ENCODE data around the gene ACTN2.
A peak's percentile ranks its signal among the peaks of the same experiment; 100 is the strongest.

The ACTN2 gene

GRCh38 chr1:236795035-236795756, 108.9 kb downstream of the ACTN2 start, which contains the start of gene MTR:
Gene MTR, plus strand, starts transcription at chr1:236795292. Its CDS starts 412 bp downstream, at chr1:236795704.
- TF ChIP-seq CTCF (IDR thresholded peaks at IDR 0.05; ENCODE audit: low read depth, low read length): no peak
- DNase-seq (ENCODE audit: low read depth in 2 of 2): peak; percentile 98 to 99
- peak within 1 kb of the TSS; percentile 91 to 92 for H3K4me3 ChIP-seq (replicated peaks in 1 of 2; ENCODE audit: low read depth in 2 of 2, low read length in 2 of 2)

- peak; percentile 63 to 67 for DNase-seq (ENCODE audit: low read depth in 2 of 2)
- TF ChIP-seq CTCF (IDR thresholded peaks at IDR 0.05; ENCODE audit: low read depth, low read length): no peak
- peak overlapping the region; percentile 91 to 92 for H3K4me3 ChIP-seq (replicated peaks in 1 of 2; ENCODE audit: low read depth in 2 of 2, low read length in 2 of 2)
These were observed 109.7 kb downstream of the ACTN2 start for GRCh38 chr1:236795757-236796667.

GRCh38 chr1:236799001-236799400, 112.7 kb downstream of the ACTN2 start:
- TF ChIP-seq CTCF (IDR thresholded peaks at IDR 0.05; ENCODE audit: low read depth, low read length): no peak

GRCh38 chr1:236800002-236800620, 113.8 kb downstream of the ACTN2 start:
- no peak for TF ChIP-seq CTCF (IDR thresholded peaks at IDR 0.05; ENCODE audit: low read depth, low read length)
- DNase-seq (ENCODE audit: low read depth in 2 of 2): peak; percentile 2 to 24
- no peak overlapping the region for H3K4me3 ChIP-seq (replicated peaks in 1 of 2; ENCODE audit: low read depth in 2 of 2, low read length in 2 of 2)

More at GRCh38 chr1:236799001-236799400, 112.7 kb downstream of the ACTN2 start:
- H3K4me3 ChIP-seq (replicated peaks in 1 of 2; ENCODE audit: low read depth in 2 of 2, low read length in 2 of 2): no peak overlapping the region
- no peak for DNase-seq (ENCODE audit: low read depth in 2 of 2)

- no peak for TF ChIP-seq CTCF (IDR thresholded peaks at IDR 0.05; ENCODE audit: low read depth, low read length)
- DNase-seq (ENCODE audit: low read depth in 2 of 2): no peak
These were observed 114.3 kb downstream of the ACTN2 start for GRCh38 chr1:236800623-236801022.

GRCh38 chr1:236802264-236802663, 116.0 kb downstream of the ACTN2 start:
- no peak for TF ChIP-seq CTCF (IDR thresholded peaks at IDR 0.05; ENCODE audit: low read depth, low read length)
- no peak for DNase-seq (ENCODE audit: low read depth in 2 of 2)
- H3K4me3 ChIP-seq (replicated peaks in 1 of 2; ENCODE audit: low read depth in 2 of 2, low read length in 2 of 2): no peak overlapping the region

More at GRCh38 chr1:236800623-236801022, 114.3 kb downstream of the ACTN2 start:
- no peak overlapping the region for H3K4me3 ChIP-seq (replicated peaks in 1 of 2; ENCODE audit: low read depth in 2 of 2, low read length in 2 of 2)

Measured in cardiac fibroblast (primary cell).